NCI-H2107 treated with DMSO at 0.1 percent for 48 hours (cell line): ENCODE results near the gene ENO4.
A peak's percentile ranks its signal among the peaks of the same experiment; 100 is the strongest.

ENCODE experiments used
- DNase-seq: peaks from one replicate; lab custom pipeline; 2025; ENCODE audit not compliant: unreplicated experiment; lab: John Stamatoyannopoulos, UW

The ENO4 gene

GRCh38 chr10:116849248-116850057, at the start of gene ENO4:
ENO4 (plus strand) TSS chr10:116849499; CDS start chr10:116849567, 68 bp downstream.
- DNase-seq = peak; percentile 80

- DNase-seq = no peak
These were observed 48.9 kb upstream of the ENO4 start for GRCh38 chr10:116800286-116800929.

GRCh38 chr10:116801658-116802057, 47.6 kb upstream of the ENO4 start:
- DNase-seq = no peak

- DNase-seq = no peak
These were observed 46.8 kb upstream of the ENO4 start for GRCh38 chr10:116802474-116802873.

- DNase-seq = no peak
These were observed 46.4 kb upstream of the ENO4 start for GRCh38 chr10:116802876-116803275.

- DNase-seq = no peak
These were observed 45.6 kb upstream of the ENO4 start for GRCh38 chr10:116803451-116804249.

GRCh38 chr10:116808706-116809105, 40.6 kb upstream of the ENO4 start:
- DNase-seq = no peak

- no peak for DNase-seq
These were observed 39.7 kb upstream of the ENO4 start for GRCh38 chr10:116809483-116810119.

- no peak for DNase-seq
These were observed 39.2 kb upstream of the ENO4 start for GRCh38 chr10:116810120-116810500.

GRCh38 chr10:116810895-116811294, 38.4 kb upstream of the ENO4 start:
- no peak for DNase-seq

- DNase-seq = no peak
These were observed 37.6 kb upstream of the ENO4 start for GRCh38 chr10:116811691-116812090.

- DNase-seq = no peak
These were observed 33.5 kb upstream of the ENO4 start for GRCh38 chr10:116815641-116816415.

- no peak for DNase-seq
These were observed 32.1 kb upstream of the ENO4 start for GRCh38 chr10:116817178-116817577.

GRCh38 chr10:116817780-116818343, 31.4 kb upstream of the ENO4 start:
- DNase-seq = no peak

GRCh38 chr10:116819999-116820677, 29.2 kb upstream of the ENO4 start:
- DNase-seq = no peak

GRCh38 chr10:116825901-116826300, 23.4 kb upstream of the ENO4 start:
- no peak for DNase-seq

GRCh38 chr10:116826803-116827202, 22.5 kb upstream of the ENO4 start:
- no peak for DNase-seq

GRCh38 chr10:116827214-116827671, 22.1 kb upstream of the ENO4 start:
- DNase-seq = no peak

GRCh38 chr10:116828116-116828515, 21.2 kb upstream of the ENO4 start:
- DNase-seq = no peak
